HuH-7.5 (cell line): ENCODE results near the gene DOC2B.
"Not testable (repeated sequence)": the region's sequence is repeated elsewhere in the genome, so short reads cannot be mapped to it uniquely, and the experiment has no call there.

Experiments used
- DNase-seq: peaks from one replicate; pipeline ENCODE4 v3.0.0; 2011; ENCODE audit warnings: low spot score

DOC2B gene

GRCh38 chr17:210402-210801, 29.0 kb upstream of the DOC2B start:
- DNase-seq: no peak

GRCh38 chr17:208429-208828, 27.0 kb upstream of the DOC2B start:
- DNase-seq: no peak

GRCh38 chr17:207775-208174, 26.3 kb upstream of the DOC2B start:
- DNase-seq: no peak

GRCh38 chr17:206941-207560, 25.6 kb upstream of the DOC2B start:
- no peak for DNase-seq

GRCh38 chr17:206484-206883, 25.0 kb upstream of the DOC2B start:
- DNase-seq: not testable (repeated sequence)

GRCh38 chr17:205817-206216, 24.4 kb upstream of the DOC2B start:
- DNase-seq: no peak

GRCh38 chr17:205148-205669, 23.8 kb upstream of the DOC2B start:
- DNase-seq: no peak

- no peak for DNase-seq
These were observed 23.1 kb upstream of the DOC2B start for GRCh38 chr17:204427-205147.

GRCh38 chr17:202501-202951, 21.1 kb upstream of the DOC2B start:
- no peak for DNase-seq

- DNase-seq: not testable (repeated sequence)
These were observed 20.3 kb upstream of the DOC2B start for GRCh38 chr17:201736-202135.

GRCh38 chr17:201257-201656, 19.8 kb upstream of the DOC2B start:
- not testable (repeated sequence) for DNase-seq

- DNase-seq: no peak
These were observed 19.1 kb upstream of the DOC2B start for GRCh38 chr17:200586-200985.

- no peak for DNase-seq
These were observed 18.5 kb upstream of the DOC2B start for GRCh38 chr17:199806-200545.

- DNase-seq: no peak
These were observed 17.7 kb upstream of the DOC2B start for GRCh38 chr17:199191-199604.

GRCh38 chr17:198225-198624, 16.8 kb upstream of the DOC2B start:
- DNase-seq: not testable (repeated sequence)

GRCh38 chr17:197352-197751, 15.9 kb upstream of the DOC2B start:
- no peak for DNase-seq

- no peak for DNase-seq
These were observed 13.6 kb upstream of the DOC2B start for GRCh38 chr17:194828-195602.

- peak; percentile 80 for DNase-seq
These were observed 12.7 kb upstream of the DOC2B start for GRCh38 chr17:193841-194806.

GRCh38 chr17:193426-193810, 12.0 kb upstream of the DOC2B start:
- DNase-seq: no peak

- DNase-seq: no peak
These were observed 11.4 kb upstream of the DOC2B start for GRCh38 chr17:192666-193425.
